Hepatocyte (in vitro differentiated cells): ENCODE results near the gene MARS2.

Experiments
- EZH2 ChIP-seq: fragments of 200-600 bp; sonication (generic); IDR thresholded peaks from 2 replicates; pipeline ENCODE4 v1.6.1; 2016; ENCODE audit warnings: antibody characterized with exemption, mild to moderate bottlenecking, borderline replicate concordance
- EZH2phosphoT487 ChIP-seq: fragments of 200-600 bp; sonication (generic); IDR thresholded peaks from one replicate; pipeline ENCODE4 v1.6.1; 2018; ENCODE audit warnings: antibody characterized with exemption, mild to moderate bottlenecking, low read depth, moderate library complexity; ENCODE audit not compliant: unreplicated experiment, severe bottlenecking
- TF ChIP-seq, protein P1 (sequence below): fragments of 200-600 bp; sonication (generic); IDR thresholded peaks from 2 replicates; pipeline ENCODE4 v1.5.1; 2016; ENCODE audit warnings: antibody characterized with exemption, mild to moderate bottlenecking; ENCODE audit not compliant: poor library complexity

DNA sequence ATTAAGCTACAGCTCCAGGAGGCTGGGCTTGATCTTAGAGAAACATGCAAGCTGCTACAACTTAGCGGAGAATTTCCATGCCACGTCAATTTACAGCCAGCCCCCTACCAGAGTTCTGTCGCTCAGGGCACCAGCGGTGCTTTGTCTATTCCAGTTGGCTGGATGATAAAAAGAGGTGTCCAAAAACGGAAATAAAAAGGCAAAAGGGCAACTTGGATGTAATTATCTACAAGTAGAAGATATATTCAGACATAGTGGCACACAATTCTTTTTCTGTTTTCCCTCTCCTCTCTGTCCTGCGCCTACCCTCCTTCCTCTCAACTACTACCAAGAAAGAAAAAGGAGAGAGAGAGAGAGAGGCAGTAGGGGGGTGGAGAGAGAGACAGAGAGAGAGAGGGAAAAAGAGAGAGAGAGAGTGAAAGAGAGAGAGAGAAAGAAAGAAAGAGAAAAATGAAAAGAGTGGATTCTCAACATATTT, 29.4 kb upstream of the MARS2 start:
- TF ChIP-seq, protein P1, sequence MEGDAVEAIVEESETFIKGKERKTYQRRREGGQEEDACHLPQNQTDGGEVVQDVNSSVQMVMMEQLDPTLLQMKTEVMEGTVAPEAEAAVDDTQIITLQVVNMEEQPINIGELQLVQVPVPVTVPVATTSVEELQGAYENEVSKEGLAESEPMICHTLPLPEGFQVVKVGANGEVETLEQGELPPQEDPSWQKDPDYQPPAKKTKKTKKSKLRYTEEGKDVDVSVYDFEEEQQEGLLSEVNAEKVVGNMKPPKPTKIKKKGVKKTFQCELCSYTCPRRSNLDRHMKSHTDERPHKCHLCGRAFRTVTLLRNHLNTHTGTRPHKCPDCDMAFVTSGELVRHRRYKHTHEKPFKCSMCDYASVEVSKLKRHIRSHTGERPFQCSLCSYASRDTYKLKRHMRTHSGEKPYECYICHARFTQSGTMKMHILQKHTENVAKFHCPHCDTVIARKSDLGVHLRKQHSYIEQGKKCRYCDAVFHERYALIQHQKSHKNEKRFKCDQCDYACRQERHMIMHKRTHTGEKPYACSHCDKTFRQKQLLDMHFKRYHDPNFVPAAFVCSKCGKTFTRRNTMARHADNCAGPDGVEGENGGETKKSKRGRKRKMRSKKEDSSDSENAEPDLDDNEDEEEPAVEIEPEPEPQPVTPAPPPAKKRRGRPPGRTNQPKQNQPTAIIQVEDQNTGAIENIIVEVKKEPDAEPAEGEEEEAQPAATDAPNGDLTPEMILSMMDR = peak; percentile 4
- TF ChIP-seq EZH2phosphoT487 (no peak), EZH2 (no peak)
